CD14-positive monocyte (primary cell): ENCODE data around the gene CCND3. TPM values are rescaled to one million over a fixed set of nuclear protein-coding genes. Genes with fewer than 3 reads are reported as not detected.
A peak's percentile ranks its signal among the peaks of the same experiment; 100 is the strongest.

ENCODE experiments used
- DNase-seq, 3 donors: peaks; one replicate each; pipeline ENCODE4 v3.0.0-alpha.2; 2011 to 2022
- H2AFZ ChIP-seq: 2 replicates; pipeline ENCODE4 v1.6.0; 2012; ENCODE audit warnings: mild to moderate bottlenecking, low read depth, low read length, inconsistent platforms; ENCODE audit not compliant: insufficient read depth, poor library complexity, severe bottlenecking
- H3K27ac ChIP-seq, 2 donors: 1 replicate in 1 of 2; 2 replicates in 1 of 2; pipeline ENCODE4 v1.5.1; 2012 to 2013; ENCODE audit warnings: low read length in 2 of 2, control low read depth in 1 of 2, inconsistent platforms in 1 of 2, low read depth in 1 of 2, mild to moderate bottlenecking in 1 of 2
- H3K27me3 ChIP-seq, 2 donors: one replicate each; pipeline versions ENCODE4 v1.6.0 to v1.6.1; 2011 to 2013; ENCODE audit warnings: low read length in 2 of 2; ENCODE audit not compliant: control insufficient read depth in 2 of 2, insufficient read depth in 2 of 2
- H3K36me3 ChIP-seq, 2 donors: replicated peaks in 1 of 2; 1 replicate in 1 of 2; 2 replicates in 1 of 2; pipeline versions ENCODE4 v1.5.1 to v1.6.1; 2012 to 2013; ENCODE audit warnings: low read length in 2 of 2, control low read depth in 1 of 2, inconsistent platforms in 1 of 2, mild to moderate bottlenecking in 1 of 2; ENCODE audit not compliant: insufficient read depth in 2 of 2, control insufficient read depth in 1 of 2
- H3K4me1 ChIP-seq, 2 donors: 1 replicate in 1 of 2; 2 replicates in 1 of 2; pipeline versions ENCODE4 v1.5.1 to v1.6.1; 2012 to 2013; ENCODE audit warnings: low read length in 2 of 2, control low read depth in 1 of 2, inconsistent platforms in 1 of 2, mild to moderate bottlenecking in 1 of 2, moderate library complexity in 1 of 2; ENCODE audit not compliant: insufficient read depth in 2 of 2, control insufficient read depth in 1 of 2
- H3K4me2 ChIP-seq: replicated peaks from 2 replicates; pipeline ENCODE3; 2012; ENCODE audit warnings: low read length, moderate library complexity, mild to moderate bottlenecking; ENCODE audit not compliant: poor library complexity, severe bottlenecking; ENCODE audit errors: extremely low read depth
- H3K4me3 ChIP-seq, 3 experiments: fragments of 200-600 bp in 1 of 3; sonication (generic) in 1 of 3; replicated peaks in 1 of 3; 1 replicate in 2 of 3; 2 replicates in 1 of 3; pipeline ENCODE4 v1.5.1; 2011 to 2013; ENCODE audit warnings: low read length in 3 of 3, mild to moderate bottlenecking in 3 of 3, control low read depth in 2 of 3, low read depth in 2 of 3, inconsistent platforms in 1 of 3, moderate library complexity in 1 of 3
- H3K79me2 ChIP-seq: 2 replicates; pipeline ENCODE4 v1.6.0; 2012; ENCODE audit warnings: mild to moderate bottlenecking, control low read depth, inconsistent platforms, low read length, moderate library complexity; ENCODE audit not compliant: insufficient read depth
- H3K9ac ChIP-seq: 2 replicates; pipeline ENCODE4 v1.6.0; 2017; ENCODE audit warnings: low read length, mild to moderate bottlenecking; ENCODE audit not compliant: insufficient read depth, poor library complexity, severe bottlenecking
- H3K9me3 ChIP-seq, 2 donors: replicated peaks in 1 of 2; 1 replicate in 1 of 2; 2 replicates in 1 of 2; pipeline versions ENCODE4 v1.5.1 to v1.6.1; 2012 to 2013; ENCODE audit warnings: low read length in 2 of 2, control low read depth in 1 of 2; ENCODE audit not compliant: control insufficient read depth in 1 of 2, insufficient read depth in 1 of 2
- H4K20me1 ChIP-seq: 2 replicates; pipeline ENCODE4 v1.6.0; 2012; ENCODE audit warnings: mild to moderate bottlenecking, low read length, control low read depth, moderate library complexity; ENCODE audit not compliant: insufficient read depth
- H3K27ac Mint-ChIP-seq, 7 donors: one replicate each; pipeline ENCODE4 v1.8.0; 2020; ENCODE audit warnings: mild to moderate bottlenecking in 7 of 7, mixed read lengths in 7 of 7, moderate library complexity in 6 of 7, inconsistent platforms in 2 of 7
- H3K27me3 Mint-ChIP-seq, 3 donors: one replicate each; pipeline ENCODE4 v1.8.0; 2021 to 2022; ENCODE audit warnings: low read depth in 3 of 3, mild to moderate bottlenecking in 3 of 3, mixed read lengths in 3 of 3, moderate library complexity in 3 of 3, inconsistent platforms in 1 of 3
- H3K36me3 Mint-ChIP-seq, 2 donors: one replicate each; pipeline ENCODE4 v1.8.0; 2020; ENCODE audit warnings: mixed read lengths in 2 of 2, inconsistent platforms in 1 of 2, mild to moderate bottlenecking in 1 of 2
- H3K4me1 Mint-ChIP-seq: one replicate; pipeline ENCODE4 v1.8.0; 2020; ENCODE audit warnings: mild to moderate bottlenecking, mixed read lengths
- H3K4me3 Mint-ChIP-seq, 2 donors: one replicate each; pipeline ENCODE4 v1.8.0; 2020; ENCODE audit warnings: mild to moderate bottlenecking in 2 of 2, mixed read lengths in 2 of 2, moderate library complexity in 1 of 2
- H3K9me3 Mint-ChIP-seq, 7 donors: one replicate each; pipeline ENCODE4 v1.8.0; 2020 to 2022; ENCODE audit warnings: mixed read lengths in 7 of 7, mild to moderate bottlenecking in 6 of 7, moderate library complexity in 6 of 7, inconsistent platforms in 2 of 7
- WGBS: methylation state at CpG from one replicate; pipeline ENCODE4 v1.1.5; 2013; ENCODE audit warnings: missing lambda C conversion rate; ENCODE audit not compliant: insufficient coverage; 5-methylcytosine and 5-hydroxymethylcytosine counted together
- intact Hi-C, 2 donors: fragments of 100-400 bp; cut with micrococcal nuclease; formaldehyde crosslinking; loops; one replicate each; pipeline versions ENCODE4 v1.15.0 to v1.15.1; 2023
- polyA plus RNA-seq, 3 donors: library from polyadenylated mRNA; depleted of rRNA in 1 of 3; unstranded in 2 of 3; stranded (reverse) in 1 of 3; fragments of 300-500 nt in 2 of 3; fragments of >200 nt in 1 of 3; fragmentation: Illumina TruSeq in 2 of 3; gene quantifications; 1 replicate in 2 of 3; 2 replicates in 1 of 3; pipeline ENCODE4 v1.2.3, GENCODE V29; 2012 to 2021
- TF ChIP-seq, protein P1 (sequence below): fragments of 200-600 bp; IDR thresholded peaks from one replicate; pipeline ENCODE4 v1.8.0; 2022; ENCODE audit warnings: antibody characterized with exemption, mild to moderate bottlenecking

The CCND3 gene
- polyA plus RNA-seq, 3 donors, result 166 to 273 (median 259) TPM

DNA sequence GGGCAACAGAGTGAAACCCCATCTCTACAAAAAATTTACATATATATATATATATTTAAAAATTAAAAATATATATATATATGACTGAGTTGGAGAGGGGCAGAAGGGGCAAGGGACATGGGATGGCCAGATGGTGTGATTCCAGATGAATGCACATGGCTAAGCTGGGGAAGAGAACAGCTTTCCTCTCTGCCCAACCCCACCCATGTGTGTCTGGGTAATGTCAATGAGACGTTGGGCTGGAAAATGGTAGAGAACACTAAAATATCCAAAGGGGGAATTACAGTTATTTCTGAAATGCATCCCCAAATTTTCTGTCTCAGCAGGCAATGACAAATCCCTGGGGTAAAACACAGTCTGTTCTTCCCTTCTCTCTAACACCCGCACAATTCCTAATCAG, 31.2 kb upstream of the CCND3 start:
- H3K27me3 Mint-ChIP-seq, result peaks cover 0 to 2% (median 1%) of the 10 kb centered on the region in 3 donors
- Histone ChIP-seq H3K4me1 (peaks cover 21 to 25% of the 10 kb centered on the region in 2 donors), H4K20me1 (no peaks in the 10 kb centered on the region), H3K9me3 (no peaks in the 10 kb centered on the region), H3K79me2 (no peaks in the 10 kb centered on the region), H3K27me3 (no peaks in the 10 kb centered on the region), H3K4me2 (no peak overlapping the region), H3K36me3 (no peaks in the 10 kb centered on the region), H3K4me3 (no peak overlapping the region), H3K27ac (no peak overlapping the region), H2AFZ (no peak overlapping the region), H3K9ac (no peak overlapping the region)
- no peak overlapping the region for H3K27ac Mint-ChIP-seq
- intact Hi-C loops, result no loop called here
- H3K4me3 Mint-ChIP-seq, result no peak overlapping the region
- TF ChIP-seq, protein P1, sequence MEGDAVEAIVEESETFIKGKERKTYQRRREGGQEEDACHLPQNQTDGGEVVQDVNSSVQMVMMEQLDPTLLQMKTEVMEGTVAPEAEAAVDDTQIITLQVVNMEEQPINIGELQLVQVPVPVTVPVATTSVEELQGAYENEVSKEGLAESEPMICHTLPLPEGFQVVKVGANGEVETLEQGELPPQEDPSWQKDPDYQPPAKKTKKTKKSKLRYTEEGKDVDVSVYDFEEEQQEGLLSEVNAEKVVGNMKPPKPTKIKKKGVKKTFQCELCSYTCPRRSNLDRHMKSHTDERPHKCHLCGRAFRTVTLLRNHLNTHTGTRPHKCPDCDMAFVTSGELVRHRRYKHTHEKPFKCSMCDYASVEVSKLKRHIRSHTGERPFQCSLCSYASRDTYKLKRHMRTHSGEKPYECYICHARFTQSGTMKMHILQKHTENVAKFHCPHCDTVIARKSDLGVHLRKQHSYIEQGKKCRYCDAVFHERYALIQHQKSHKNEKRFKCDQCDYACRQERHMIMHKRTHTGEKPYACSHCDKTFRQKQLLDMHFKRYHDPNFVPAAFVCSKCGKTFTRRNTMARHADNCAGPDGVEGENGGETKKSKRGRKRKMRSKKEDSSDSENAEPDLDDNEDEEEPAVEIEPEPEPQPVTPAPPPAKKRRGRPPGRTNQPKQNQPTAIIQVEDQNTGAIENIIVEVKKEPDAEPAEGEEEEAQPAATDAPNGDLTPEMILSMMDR, result no peak
- WGBS, result 100% methylated on average over 1 of the region's 2 CpGs
- H3K9me3 Mint-ChIP-seq, result no peaks in the 10 kb centered on the region
- H3K36me3 Mint-ChIP-seq, result no peaks in the 10 kb centered on the region
- DNase-seq, result no peak
- H3K4me1 Mint-ChIP-seq, result peaks cover 27% of the 10 kb centered on the region

DNA sequence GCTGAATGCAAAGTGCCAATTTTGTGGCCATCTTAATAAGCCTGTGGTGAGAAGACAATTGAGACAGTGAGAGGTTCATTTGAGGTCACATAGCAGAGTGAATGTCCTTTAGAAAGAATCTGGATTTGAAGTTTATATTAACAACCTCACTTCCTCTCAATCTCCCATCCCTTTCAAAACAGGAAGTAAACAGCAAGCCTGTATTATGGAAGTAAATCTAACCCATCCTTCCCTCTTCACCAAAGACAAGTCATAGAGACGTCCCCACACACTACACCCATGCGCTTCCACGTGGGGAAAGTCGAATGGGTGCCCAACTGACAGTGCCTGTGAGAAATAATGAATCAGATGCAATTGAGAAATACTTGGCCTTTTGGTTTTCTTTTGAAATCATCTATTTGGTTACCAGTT, 28.8 kb upstream of the CCND3 start:
- no peaks in the 10 kb centered on the region for H3K36me3 Mint-ChIP-seq
- Histone ChIP-seq H3K27me3 (no peaks in the 10 kb centered on the region), H3K36me3 (no peaks in the 10 kb centered on the region), H3K9me3 (no peaks in the 10 kb centered on the region), H2AFZ (no peak overlapping the region), H3K9ac (no peak overlapping the region), H3K4me3 (no peak overlapping the region), H3K4me1 (peaks cover 33 to 38% of the 10 kb centered on the region in 2 donors), H3K4me2 (peak overlapping the region; percentile 18), H3K27ac (peak overlapping the region; percentile 50 to 74), H3K79me2 (no peaks in the 10 kb centered on the region), H4K20me1 (no peaks in the 10 kb centered on the region)
- H3K9me3 Mint-ChIP-seq, result no peaks in the 10 kb centered on the region
- H3K27ac Mint-ChIP-seq, result peak overlapping the region; percentile 88 to 98 (median 95)
- DNase-seq, result peak; percentile 92 to 97 (median 95)
- WGBS, result no CpG with 5 or more reads among the region's 4 CpGs
- H3K4me1 Mint-ChIP-seq, result peaks cover 37% of the 10 kb centered on the region
- H3K27me3 Mint-ChIP-seq, result peaks cover 0 to 2% (median under 1%) of the 10 kb centered on the region in 3 donors
- intact Hi-C loops, result loop anchor here in 1 of 2 donors (2.0 kb wide), 1 partner anchor 32 kb away; no protein-coding TSS in a partner anchor
- peak overlapping the region in 1 of 2 donors; percentile 31 for H3K4me3 Mint-ChIP-seq
- TF ChIP-seq, protein P1, result no peak
